Uterus (tissue), 2 donors: ENCODE data around the gene EGF.

ENCODE experiments used
- POLR2A ChIP-seq, 2 donors: fragments of 450-650 bp; IDR thresholded peaks; one replicate each; pipeline ENCODE4 v1.6.1; 2016; ENCODE audit warnings: antibody characterized with exemption in 2 of 2, mild to moderate bottlenecking in 1 of 2, moderate library complexity in 1 of 2
- TF ChIP-seq, protein P1 (sequence below), 4 experiments: fragments of 200-600 bp in 2 of 4; fragments of 450-650 bp in 2 of 4; sonication (generic) in 2 of 4; IDR thresholded peaks; one replicate each; pipeline ENCODE4 v1.5.1; 2016 to 2019; ENCODE audit warnings: antibody characterized with exemption in 4 of 4, mild to moderate bottlenecking in 2 of 4, moderate library complexity in 1 of 4

GRCh38 chr4:109962401-109962800, 49.7 kb downstream of the EGF start:
- TF ChIP-seq POLR2A (IDR thresholded peaks at IDR 0.05): no peak
- TF ChIP-seq, protein P1, sequence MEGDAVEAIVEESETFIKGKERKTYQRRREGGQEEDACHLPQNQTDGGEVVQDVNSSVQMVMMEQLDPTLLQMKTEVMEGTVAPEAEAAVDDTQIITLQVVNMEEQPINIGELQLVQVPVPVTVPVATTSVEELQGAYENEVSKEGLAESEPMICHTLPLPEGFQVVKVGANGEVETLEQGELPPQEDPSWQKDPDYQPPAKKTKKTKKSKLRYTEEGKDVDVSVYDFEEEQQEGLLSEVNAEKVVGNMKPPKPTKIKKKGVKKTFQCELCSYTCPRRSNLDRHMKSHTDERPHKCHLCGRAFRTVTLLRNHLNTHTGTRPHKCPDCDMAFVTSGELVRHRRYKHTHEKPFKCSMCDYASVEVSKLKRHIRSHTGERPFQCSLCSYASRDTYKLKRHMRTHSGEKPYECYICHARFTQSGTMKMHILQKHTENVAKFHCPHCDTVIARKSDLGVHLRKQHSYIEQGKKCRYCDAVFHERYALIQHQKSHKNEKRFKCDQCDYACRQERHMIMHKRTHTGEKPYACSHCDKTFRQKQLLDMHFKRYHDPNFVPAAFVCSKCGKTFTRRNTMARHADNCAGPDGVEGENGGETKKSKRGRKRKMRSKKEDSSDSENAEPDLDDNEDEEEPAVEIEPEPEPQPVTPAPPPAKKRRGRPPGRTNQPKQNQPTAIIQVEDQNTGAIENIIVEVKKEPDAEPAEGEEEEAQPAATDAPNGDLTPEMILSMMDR (IDR thresholded peaks at IDR 0.05): no peak
